Muscle of back (tissue), 11 donors: ENCODE measurements around the gene SP140L. TPM values are rescaled to one million over a fixed set of nuclear protein-coding genes. Genes with fewer than 3 reads are reported as not detected.
A peak's percentile ranks its signal among the peaks of the same experiment; 100 is the strongest.
"Not testable (repeated sequence)": the region's sequence is repeated elsewhere in the genome, so short reads cannot be mapped to it uniquely, and the experiment has no call there.

Experiments used
- DNase-seq, 3 donors: peaks; one replicate each; pipeline versions ENCODE4 v3.0.0 to v3.0.0-alpha.2; 2013
- polyA plus RNA-seq, 10 donors: library from polyadenylated mRNA; unstranded; fragments of 120-200 nt; gene quantifications; one replicate each; pipeline ENCODE4 v1.2.1, GENCODE V29; 2013; ENCODE audit not compliant: insufficient read length in 10 of 10

SP140L gene
- polyA plus RNA-seq, 10 donors = 3.0 to 9.3 (median 5.5) TPM

- no peak for DNase-seq
These were observed 3.4 kb upstream of the SP140L start for GRCh38 chr2:230323385-230324106.

GRCh38 chr2:230324503-230324902, 2.5 kb upstream of the SP140L start:
- no peak for DNase-seq

- no peak for DNase-seq
These were observed 1.4 kb upstream of the SP140L start for GRCh38 chr2:230325316-230326243.

GRCh38 chr2:230327418-230328154, 593 bp downstream of the SP140L start:
- peak in 1 of 3 donors; percentile 6 for DNase-seq

- no peak for DNase-seq
These were observed 1.1 kb downstream of the SP140L start for GRCh38 chr2:230328155-230328458.

GRCh38 chr2:230329946-230330605, 3.1 kb downstream of the SP140L start:
- no peak for DNase-seq

GRCh38 chr2:230330725-230331124, 3.7 kb downstream of the SP140L start:
- no peak for DNase-seq

GRCh38 chr2:230335461-230335863, 8.5 kb downstream of the SP140L start:
- no peak for DNase-seq

- DNase-seq = no peak
These were observed 9.0 kb downstream of the SP140L start for GRCh38 chr2:230335864-230336506.

- DNase-seq = not testable (repeated sequence)
These were observed 15.0 kb downstream of the SP140L start for GRCh38 chr2:230341936-230342528.

- not testable (repeated sequence) for DNase-seq
These were observed 16.1 kb downstream of the SP140L start for GRCh38 chr2:230343041-230343624.

GRCh38 chr2:230343747-230344146, 16.8 kb downstream of the SP140L start:
- DNase-seq = no peak

- DNase-seq = no peak
These were observed 19.5 kb downstream of the SP140L start for GRCh38 chr2:230346465-230346864.

- DNase-seq = no peak
These were observed 20.0 kb downstream of the SP140L start for GRCh38 chr2:230346921-230347533.

- no peak for DNase-seq
These were observed 20.8 kb downstream of the SP140L start for GRCh38 chr2:230347659-230348305.

- no peak for DNase-seq
These were observed 21.8 kb downstream of the SP140L start for GRCh38 chr2:230348787-230349186.

- no peak for DNase-seq
These were observed 29.1 kb downstream of the SP140L start for GRCh38 chr2:230356084-230356483.

GRCh38 chr2:230358305-230358704, 31.3 kb downstream of the SP140L start:
- DNase-seq = no peak

GRCh38 chr2:230360028-230360427, 33.0 kb downstream of the SP140L start:
- DNase-seq = no peak
